B cell (primary cell): Measurements from ENCODE around the gene LPXN. TPM values are rescaled to one million over a fixed set of nuclear protein-coding genes. Genes with fewer than 3 reads are reported as not detected.

Experiments
- ATAC-seq: fragments of 200-7000 bp; cut with Tn5 transposase; one replicate; pipeline ENCODE4 v1.10.0; 2021; ENCODE audit warnings: low read depth, mild to moderate bottlenecking, moderate number of reproducible peaks, moderate library complexity
- CTCF ChIA-PET: fragments of 350-600 bp; sonication (Branson Sonifier 250); formaldehyde crosslinking; loops from one replicate; lab custom pipeline; 2021; ENCODE audit warnings: antibody characterized with exemption, inconsistent platforms; lab: Charles Lee
- POLR2A ChIA-PET: fragments of 350-600 bp; sonication (Branson Sonifier 250); formaldehyde crosslinking; loops from one replicate; lab custom pipeline; 2021; ENCODE audit warnings: antibody characterized with exemption; lab: Charles Lee
- DNase-seq: peaks from one replicate; pipeline ENCODE4 v3.0.0; 2013
- H2AFZ ChIP-seq: 2 replicates; pipeline ENCODE4 v1.6.1; 2012; ENCODE audit warnings: mild to moderate bottlenecking, low read depth, low read length; ENCODE audit not compliant: insufficient read depth, poor library complexity, severe bottlenecking
- H3K27ac ChIP-seq, 2 donors: 1 replicate in 1 of 2; 2 replicates in 1 of 2; pipeline ENCODE4 v1.5.1; 2012 to 2013; ENCODE audit warnings: low read length in 2 of 2, mild to moderate bottlenecking in 2 of 2, moderate library complexity in 1 of 2
- H3K27me3 ChIP-seq, 4 experiments: fragments of 200-600 bp in 1 of 4; sonication (generic) in 1 of 4; replicated peaks in 1 of 4; 1 replicate in 2 of 4; 2 replicates in 2 of 4; pipeline versions ENCODE4 v1.6.1 to v1.7.0; 2013 to 2016; ENCODE audit warnings: low read length in 3 of 4, mild to moderate bottlenecking in 2 of 4, mixed read lengths in 1 of 4, moderate library complexity in 1 of 4; ENCODE audit not compliant: insufficient read depth in 4 of 4, control insufficient read depth in 3 of 4; ENCODE audit errors: control extremely low read depth in 1 of 4
- H3K36me3 ChIP-seq, 2 experiments: replicated peaks in 1 of 2; 1 replicate in 1 of 2; 2 replicates in 1 of 2; pipeline versions ENCODE4 v1.6.1 to v1.7.1; 2013; ENCODE audit warnings: low read length in 1 of 2; ENCODE audit not compliant: insufficient read depth in 2 of 2, control insufficient read depth in 1 of 2; ENCODE audit errors: control extremely low read depth in 1 of 2, extremely low read depth in 1 of 2
- H3K4me1 ChIP-seq, 2 donors: fragments of 200-600 bp in 1 of 2; sonication (generic) in 1 of 2; 1 replicate in 1 of 2; 2 replicates in 1 of 2; pipeline versions ENCODE4 v1.5.1 to v1.6.1; 2013 to 2017; ENCODE audit warnings: low read length in 2 of 2; ENCODE audit not compliant: control insufficient read depth in 2 of 2, insufficient read depth in 2 of 2
- H3K4me2 ChIP-seq: replicated peaks from 2 replicates; pipeline ENCODE3; 2012; ENCODE audit warnings: mild to moderate bottlenecking, low read depth, low read length; ENCODE audit not compliant: poor library complexity, severe bottlenecking
- H3K4me3 ChIP-seq, 5 experiments: fragments of 200-600 bp in 1 of 5; sonication (generic) in 1 of 5; 1 replicate in 3 of 5; 2 replicates in 2 of 5; pipeline versions ENCODE4 v1.5.1 to v1.7.0; 2011 to 2016; ENCODE audit warnings: low read length in 4 of 5, mild to moderate bottlenecking in 4 of 5, low read depth in 2 of 5, control low read depth in 1 of 5, moderate library complexity in 1 of 5; ENCODE audit not compliant: insufficient read depth in 1 of 5; ENCODE audit errors: control extremely low read depth in 1 of 5, extremely low read depth in 1 of 5
- H3K79me2 ChIP-seq: fragments of 200-600 bp; sonication (generic); one replicate; pipeline ENCODE4 v1.6.0; 2016; ENCODE audit warnings: low read length; ENCODE audit not compliant: control insufficient read depth, insufficient read depth
- H3K9ac ChIP-seq: fragments of 200-600 bp; sonication (generic); 2 replicates; pipeline ENCODE4 v1.6.1; 2017; ENCODE audit warnings: mild to moderate bottlenecking, low read length, moderate library complexity
- H3K9me3 ChIP-seq, 3 donors: one replicate each; pipeline versions ENCODE4 v1.6.1 to v1.7.1; 2013; ENCODE audit warnings: low read length in 2 of 3; ENCODE audit not compliant: control insufficient read depth in 2 of 3, insufficient read depth in 1 of 3; ENCODE audit errors: control extremely low read depth in 1 of 3
- H4K20me1 ChIP-seq: 2 replicates; pipeline ENCODE4 v1.6.0; 2012; ENCODE audit warnings: mild to moderate bottlenecking, low read length; ENCODE audit not compliant: insufficient read depth, control insufficient read depth, poor library complexity, severe bottlenecking
- H3K27ac Mint-ChIP-seq: one replicate; pipeline ENCODE4 v1.8.0; 2021; ENCODE audit warnings: mixed read lengths
- H3K27me3 Mint-ChIP-seq: one replicate; pipeline ENCODE4 v1.8.0; 2021; ENCODE audit warnings: mixed read lengths
- H3K4me1 Mint-ChIP-seq: one replicate; pipeline ENCODE4 v1.8.0; 2021; ENCODE audit warnings: mixed read lengths
- H3K4me3 Mint-ChIP-seq: one replicate; pipeline ENCODE4 v1.8.0; 2021; ENCODE audit warnings: mixed read lengths
- H3K9me3 Mint-ChIP-seq: one replicate; pipeline ENCODE4 v1.8.0; 2022; ENCODE audit warnings: mixed read lengths; ENCODE audit not compliant: insufficient read depth
- CTCF ChIP-seq: fragments of 200-600 bp; IDR thresholded peaks from one replicate; pipeline ENCODE4 v1.8.0; 2022; ENCODE audit warnings: antibody characterized with exemption, mild to moderate bottlenecking
- EZH2 ChIP-seq: IDR thresholded peaks from 2 replicates; pipeline ENCODE4 v1.6.1; 2012; ENCODE audit warnings: borderline replicate concordance, low read depth, mild to moderate bottlenecking, moderate library complexity, low read length; ENCODE audit not compliant: insufficient read depth, poor library complexity, severe bottlenecking
- WGBS: methylation state at CpG from one replicate; pipeline ENCODE4 v1.1.5; 2013; ENCODE audit warnings: missing lambda C conversion rate; ENCODE audit not compliant: insufficient coverage; 5-methylcytosine and 5-hydroxymethylcytosine counted together
- intact Hi-C: fragments of 100-400 bp; cut with micrococcal nuclease; formaldehyde crosslinking; loops from one replicate; pipeline ENCODE4 v1.10.0; 2022
- polyA plus RNA-seq: library from polyadenylated mRNA; depleted of rRNA; stranded (reverse); fragments of >200 nt; gene quantifications from 2 replicates; pipeline ENCODE4 v1.2.3, GENCODE V29; 2012
- total RNA-seq, 2 donors: library from RNA; stranded (reverse); fragments of 120-200 nt in 1 of 2; gene quantifications; 1 replicate in 1 of 2; 2 replicates in 1 of 2; pipeline versions ENCODE4 v1.2.3 to v1.2.4, GENCODE V29; 2013 to 2022

LPXN gene
- total and polyA plus RNA-seq, 2 donors (not counting 1 experiment from before 2014, with no cell fraction given), result 59.2 to 209 TPM

- Mint-ChIP-seq H3K27me3 (no peaks in the 10 kb centered on the region), H3K4me1 (no peaks in the 10 kb centered on the region), H3K9me3 (no peaks in the 10 kb centered on the region), H3K27ac (peak overlapping the region; percentile 47), H3K4me3 (no peak overlapping the region)
- DNase-seq (no peak), ATAC-seq (peak; percentile 28)
- no peaks in the 10 kb centered on the region for H3K27me3 ChIP-seq
- H3K4me3 ChIP-seq, result no peak overlapping the region
- no peak overlapping the region for H2AFZ ChIP-seq
- intact Hi-C loops, result loop anchor here (2.0 kb wide), 1 partner anchor 49 kb away; no protein-coding TSS in a partner anchor
- ChIA-PET POLR2A (no interaction called here), CTCF (interaction anchor here (0.8 to 3.9 kb wide), 6 partner anchors 9 to 100 kb away, joined by 3 to 21 read pairs (median 5); no protein-coding TSS in a partner anchor)
- H3K9ac ChIP-seq, result no peak overlapping the region
- H3K36me3 ChIP-seq, result peaks cover 6 to 91% of the 10 kb centered on the region in 2 experiments
- H3K4me2 ChIP-seq, result no peak overlapping the region
- no peaks in the 10 kb centered on the region for H3K9me3 ChIP-seq
- H3K79me2 ChIP-seq, result no peaks in the 10 kb centered on the region
- H3K4me1 ChIP-seq, result no peaks in the 10 kb centered on the region
- WGBS, result 94% methylated on average over 4 of the region's 4 CpGs
- no peak for TF ChIP-seq EZH2
- TF ChIP-seq CTCF, result peak; percentile 22
- no peaks in the 10 kb centered on the region for H4K20me1 ChIP-seq
- no peak overlapping the region for H3K27ac ChIP-seq
Observed at GRCh38 chr11:58617976-58618557, 42.4 kb upstream of the LPXN start.

DNA sequence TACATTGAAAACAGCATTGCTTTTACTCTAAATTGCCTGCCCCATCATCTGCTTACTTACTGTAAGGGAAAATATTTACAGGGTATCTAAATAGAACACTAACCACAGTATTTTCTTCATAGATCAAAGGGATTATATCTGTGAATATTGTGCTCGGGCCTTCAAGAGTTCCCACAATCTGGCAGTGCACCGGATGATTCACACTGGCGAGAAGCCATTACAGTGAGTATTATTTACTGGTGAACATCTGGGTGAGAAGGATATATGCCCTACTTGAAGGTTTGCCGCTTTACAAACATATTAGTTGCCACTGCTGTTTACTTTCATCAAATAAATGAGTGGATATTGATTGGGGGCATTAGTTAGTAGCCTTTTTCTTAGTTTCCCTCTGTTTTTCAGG lies 40.9 kb upstream of the LPXN start:
- no CpG with 5 or more reads among the region's 4 CpGs for whole genome bisulfite sequencing
- no peak overlapping the region for H3K27ac Mint-ChIP-seq
- Histone ChIP-seq H3K9ac (no peak overlapping the region), H3K27me3 (no peaks in the 10 kb centered on the region), H3K9me3 (no peaks in the 10 kb centered on the region), H3K27ac (no peak overlapping the region), H3K4me3 (no peak overlapping the region), H3K36me3 (peaks cover 13 to 91% of the 10 kb centered on the region in 2 experiments), H4K20me1 (no peaks in the 10 kb centered on the region), H2AFZ (no peak overlapping the region), H3K4me1 (no peaks in the 10 kb centered on the region), H3K4me2 (no peak overlapping the region), H3K79me2 (no peaks in the 10 kb centered on the region)
- H3K27me3 Mint-ChIP-seq, result no peaks in the 10 kb centered on the region
- no peak for ATAC-seq
- DNase-seq, result no peak
- ChIA-PET CTCF (interaction anchor here (3.9 kb wide), 1 partner anchor 49 kb away, joined by 21 read pairs; no protein-coding TSS in a partner anchor), POLR2A (no interaction called here)
- H3K9me3 Mint-ChIP-seq, result no peaks in the 10 kb centered on the region
- no peak overlapping the region for H3K4me3 Mint-ChIP-seq
- intact Hi-C loops, result no loop called here
- no peak for TF ChIP-seq EZH2
- TF ChIP-seq CTCF, result no peak
- H3K4me1 Mint-ChIP-seq, result no peaks in the 10 kb centered on the region
